GM23338 (cell line): ENCODE measurements around the gene CYFIP2.

Experiments
- EZH2 ChIP-seq: fragments of 200-600 bp; sonication (generic); IDR thresholded peaks from one replicate; pipeline ENCODE4 v1.8.0; 2017; ENCODE audit warnings: antibody characterized with exemption, mild to moderate bottlenecking, low read depth; ENCODE audit not compliant: unreplicated experiment
- POLR2AphosphoS5 ChIP-seq: IDR thresholded peaks from 2 replicates; pipeline ENCODE4 v1.6.1; 2016; ENCODE audit warnings: antibody characterized with exemption, low read depth
- TF ChIP-seq, protein P1 (sequence below), 2 experiments: fragments of 200-600 bp in 1 of 2; sonication (generic) in 1 of 2; conservative IDR thresholded peaks; 2 replicates each; pipeline versions ENCODE4 v1.5.1 to v1.6.1; 2016 to 2017; ENCODE audit warnings: antibody characterized with exemption in 2 of 2, low read depth in 2 of 2, mild to moderate bottlenecking in 2 of 2, moderate library complexity in 1 of 2

DNA sequence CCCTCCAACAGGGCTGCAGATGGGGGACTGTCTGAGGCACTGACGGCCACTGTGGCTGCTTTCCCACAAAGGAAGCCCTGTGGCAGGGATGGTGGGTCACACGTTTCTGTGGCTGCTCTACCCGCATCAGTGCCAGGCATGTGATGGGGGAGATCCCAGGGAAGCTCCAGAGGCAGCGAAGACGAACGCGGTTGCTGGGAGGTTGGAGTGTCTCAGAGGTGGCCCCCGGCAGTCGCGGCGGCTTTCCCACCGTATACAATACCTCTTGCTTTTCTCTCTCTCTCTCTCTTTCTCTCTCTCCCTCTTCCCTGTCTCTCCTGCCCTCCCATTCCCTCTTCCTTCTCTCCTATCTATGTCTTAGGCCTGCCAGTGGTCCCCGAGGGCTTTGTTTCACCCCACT, 56.7 kb downstream of the CYFIP2 start:
- TF ChIP-seq, protein P1, sequence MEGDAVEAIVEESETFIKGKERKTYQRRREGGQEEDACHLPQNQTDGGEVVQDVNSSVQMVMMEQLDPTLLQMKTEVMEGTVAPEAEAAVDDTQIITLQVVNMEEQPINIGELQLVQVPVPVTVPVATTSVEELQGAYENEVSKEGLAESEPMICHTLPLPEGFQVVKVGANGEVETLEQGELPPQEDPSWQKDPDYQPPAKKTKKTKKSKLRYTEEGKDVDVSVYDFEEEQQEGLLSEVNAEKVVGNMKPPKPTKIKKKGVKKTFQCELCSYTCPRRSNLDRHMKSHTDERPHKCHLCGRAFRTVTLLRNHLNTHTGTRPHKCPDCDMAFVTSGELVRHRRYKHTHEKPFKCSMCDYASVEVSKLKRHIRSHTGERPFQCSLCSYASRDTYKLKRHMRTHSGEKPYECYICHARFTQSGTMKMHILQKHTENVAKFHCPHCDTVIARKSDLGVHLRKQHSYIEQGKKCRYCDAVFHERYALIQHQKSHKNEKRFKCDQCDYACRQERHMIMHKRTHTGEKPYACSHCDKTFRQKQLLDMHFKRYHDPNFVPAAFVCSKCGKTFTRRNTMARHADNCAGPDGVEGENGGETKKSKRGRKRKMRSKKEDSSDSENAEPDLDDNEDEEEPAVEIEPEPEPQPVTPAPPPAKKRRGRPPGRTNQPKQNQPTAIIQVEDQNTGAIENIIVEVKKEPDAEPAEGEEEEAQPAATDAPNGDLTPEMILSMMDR (conservative IDR thresholded peaks at IDR 0.05; ENCODE audit: low read depth in 2 of 2) = no peak
- no peak for TF ChIP-seq POLR2AphosphoS5
- no peak for TF ChIP-seq EZH2
